Stomach (tissue), 4 donors: ENCODE measurements around the gene DOCK4.

Experiments
- POLR2A ChIP-seq, 4 donors: fragments of 450-650 bp; IDR thresholded peaks; one replicate each; pipeline ENCODE4 v1.6.1; 2016; ENCODE audit warnings: antibody characterized with exemption in 4 of 4, control low read depth in 2 of 4, mild to moderate bottlenecking in 1 of 4, moderate library complexity in 1 of 4
- TF ChIP-seq, protein P1 (sequence below), 7 experiments: fragments of 450-650 bp in 4 of 7; fragments of 200-600 bp in 3 of 7; sonication (generic) in 3 of 7; IDR thresholded peaks; one replicate each; pipeline ENCODE4 v1.5.1; 2016 to 2019; ENCODE audit warnings: antibody characterized with exemption in 7 of 7, control low read depth in 2 of 7, mild to moderate bottlenecking in 1 of 7

GRCh38 chr7:111903797-111904196 lies 302.4 kb downstream of the DOCK4 start:
- TF ChIP-seq, protein P1, sequence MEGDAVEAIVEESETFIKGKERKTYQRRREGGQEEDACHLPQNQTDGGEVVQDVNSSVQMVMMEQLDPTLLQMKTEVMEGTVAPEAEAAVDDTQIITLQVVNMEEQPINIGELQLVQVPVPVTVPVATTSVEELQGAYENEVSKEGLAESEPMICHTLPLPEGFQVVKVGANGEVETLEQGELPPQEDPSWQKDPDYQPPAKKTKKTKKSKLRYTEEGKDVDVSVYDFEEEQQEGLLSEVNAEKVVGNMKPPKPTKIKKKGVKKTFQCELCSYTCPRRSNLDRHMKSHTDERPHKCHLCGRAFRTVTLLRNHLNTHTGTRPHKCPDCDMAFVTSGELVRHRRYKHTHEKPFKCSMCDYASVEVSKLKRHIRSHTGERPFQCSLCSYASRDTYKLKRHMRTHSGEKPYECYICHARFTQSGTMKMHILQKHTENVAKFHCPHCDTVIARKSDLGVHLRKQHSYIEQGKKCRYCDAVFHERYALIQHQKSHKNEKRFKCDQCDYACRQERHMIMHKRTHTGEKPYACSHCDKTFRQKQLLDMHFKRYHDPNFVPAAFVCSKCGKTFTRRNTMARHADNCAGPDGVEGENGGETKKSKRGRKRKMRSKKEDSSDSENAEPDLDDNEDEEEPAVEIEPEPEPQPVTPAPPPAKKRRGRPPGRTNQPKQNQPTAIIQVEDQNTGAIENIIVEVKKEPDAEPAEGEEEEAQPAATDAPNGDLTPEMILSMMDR (IDR thresholded peaks at IDR 0.05), result no peak
- TF ChIP-seq POLR2A (IDR thresholded peaks at IDR 0.05), result no peak
